ENCODE results near the gene CEMP1.

The CEMP1 gene

GRCh38 chr16:2483939-2484897, 47.0 kb downstream of the CEMP1 start:
- DNase-seq (ENCODE audit: low spot score), result no peak

- DNase-seq (ENCODE audit: low spot score), result peak; percentile 87
Observed at GRCh38 chr16:2482708-2483534, 48.3 kb downstream of the CEMP1 start.

- DNase-seq (ENCODE audit: low spot score), result no peak
Observed at GRCh38 chr16:2482249-2482648, 49.0 kb downstream of the CEMP1 start.

- DNase-seq (ENCODE audit: low spot score), result no peak
Observed at GRCh38 chr16:2481676-2482075, 49.5 kb downstream of the CEMP1 start.

- DNase-seq (ENCODE audit: low spot score), result no peak
Observed at GRCh38 chr16:2480948-2481347, 50.3 kb downstream of the CEMP1 start.

Data from AG08396 (cell line).